Vagina (tissue), 2 donors: ENCODE results near the gene IGFBP2. TPM values are rescaled to one million over a fixed set of nuclear protein-coding genes. Genes with fewer than 3 reads are reported as not detected.
A peak's percentile ranks its signal among the peaks of the same experiment; 100 is the strongest.

Experiments
- DNase-seq, 2 donors: peaks; one replicate each; pipeline ENCODE4 v3.0.0-alpha.2; 2017; ENCODE audit errors: extremely low spot score in 2 of 2
- H3K27ac ChIP-seq: fragments of 200-600 bp; sonication (generic); one replicate; pipeline ENCODE4 v1.5.1; 2019
- H3K27me3 ChIP-seq: fragments of 200-600 bp; sonication (generic); one replicate; pipeline ENCODE4 v1.5.1; 2019
- H3K36me3 ChIP-seq, 2 donors: fragments of 200-600 bp; sonication (generic); one replicate each; pipeline ENCODE4 v1.5.1; 2017 to 2019
- H3K4me1 ChIP-seq: fragments of 200-600 bp; sonication (generic); one replicate; pipeline ENCODE4 v1.5.1; 2019
- H3K4me3 ChIP-seq, 2 donors: fragments of 200-600 bp; sonication (generic); 1 replicate in 1 of 2; 2 replicates in 1 of 2; pipeline ENCODE4 v1.5.1; 2016 to 2019
- H3K9me3 ChIP-seq: fragments of 200-600 bp; sonication (generic); one replicate; pipeline ENCODE4 v1.5.1; 2019
- CTCF ChIP-seq, 3 experiments: fragments of 450-650 bp in 2 of 3; fragments of 200-600 bp in 1 of 3; sonication (generic) in 1 of 3; IDR thresholded peaks; one replicate each; pipeline ENCODE4 v1.5.1; 2017 to 2019; ENCODE audit warnings: antibody characterized with exemption in 3 of 3, mild to moderate bottlenecking in 2 of 3, moderate library complexity in 2 of 3
- POLR2A ChIP-seq, 2 donors: fragments of 450-650 bp; IDR thresholded peaks; one replicate each; pipeline ENCODE4 v1.6.1; 2017; ENCODE audit warnings: antibody characterized with exemption in 2 of 2, mild to moderate bottlenecking in 2 of 2, moderate library complexity in 2 of 2
- POLR2AphosphoS5 ChIP-seq, 2 donors: sonication (generic); formaldehyde crosslinking; IDR thresholded peaks; one replicate each; pipeline ENCODE4 v1.9.0; 2017; ENCODE audit warnings: antibody characterized with exemption in 2 of 2, mild to moderate bottlenecking in 2 of 2, low read depth in 1 of 2; ENCODE audit not compliant: insufficient read depth in 1 of 2
- intact Hi-C: fragments of 100-400 bp; cut with DNase I; formaldehyde crosslinking; loops from one replicate; pipeline ENCODE4 v1.15.1; 2023
- total RNA-seq: library from RNA; depleted of rRNA; stranded (reverse); fragments of >200 nt; gene quantifications from one replicate; pipeline ENCODE4 v1.2.3, GENCODE V29; 2016

Gene IGFBP2
- total RNA-seq, 1 donor from 2014 or later = 82.7 TPM

- intact Hi-C loops = no loop called here
- Histone ChIP-seq H3K4me1 (peaks cover 29% of the 10 kb centered on the region), H3K9me3 (no peaks in the 10 kb centered on the region), H3K4me3 (no peak overlapping the region), H3K36me3 (peaks cover 4 to 53% of the 10 kb centered on the region in 2 donors), H3K27me3 (no peaks in the 10 kb centered on the region), H3K27ac (peak overlapping the region; percentile 90)
- TF ChIP-seq POLR2AphosphoS5 (IDR thresholded peaks at IDR 0.05; ENCODE audit: insufficient read depth in 1 of 2, low read depth in 1 of 2) (no peak), POLR2A (IDR thresholded peaks at IDR 0.05) (no peak)
- no peak for DNase-seq
Observed at GRCh38 chr2:216678813-216679657, 45.8 kb downstream of the IGFBP2 start.

GRCh38 chr2:216679658-216680024 is 46.4 kb downstream of the IGFBP2 start:
- intact Hi-C loops = loop anchor here (10.0 kb wide), 1 partner anchor 675 kb away; no protein-coding TSS in a partner anchor
- no peak for TF ChIP-seq CTCF (IDR thresholded peaks at IDR 0.05)
- TF ChIP-seq POLR2A (IDR thresholded peaks at IDR 0.05) = no peak
- peak in 1 of 2 donors; percentile 22 for TF ChIP-seq POLR2AphosphoS5 (IDR thresholded peaks at IDR 0.05; ENCODE audit: insufficient read depth in 1 of 2, low read depth in 1 of 2)
- peaks cover 35% of the 10 kb centered on the region for H3K4me1 ChIP-seq
- H3K4me3 ChIP-seq = no peak overlapping the region
- peak overlapping the region; percentile 90 for H3K27ac ChIP-seq
- no peaks in the 10 kb centered on the region for H3K9me3 ChIP-seq
- DNase-seq = no peak
- H3K36me3 ChIP-seq = peaks cover 4 to 48% of the 10 kb centered on the region in 2 donors
- no peaks in the 10 kb centered on the region for H3K27me3 ChIP-seq

GRCh38 chr2:216680951-216681629 is 47.9 kb downstream of the IGFBP2 start:
- no peak for DNase-seq
- Histone ChIP-seq H3K9me3 (no peaks in the 10 kb centered on the region), H3K4me3 (no peak overlapping the region), H3K4me1 (peaks cover 49% of the 10 kb centered on the region), H3K36me3 (peaks cover 4 to 43% of the 10 kb centered on the region in 2 donors), H3K27ac (peak overlapping the region; percentile 90), H3K27me3 (no peaks in the 10 kb centered on the region)
- intact Hi-C loops = loop anchor here (1.0 to 10.0 kb wide), 2 partner anchors 674 to 1031 kb away; no protein-coding TSS in a partner anchor
- TF ChIP-seq CTCF (IDR thresholded peaks at IDR 0.05) = no peak
- TF ChIP-seq POLR2A (IDR thresholded peaks at IDR 0.05) = no peak
- peak in 1 of 2 donors; percentile 17 for TF ChIP-seq POLR2AphosphoS5 (IDR thresholded peaks at IDR 0.05; ENCODE audit: insufficient read depth in 1 of 2, low read depth in 1 of 2)

- Histone ChIP-seq H3K4me1 (peaks cover 55% of the 10 kb centered on the region), H3K9me3 (no peaks in the 10 kb centered on the region), H3K27me3 (no peaks in the 10 kb centered on the region), H3K36me3 (peaks cover 4 to 39% of the 10 kb centered on the region in 2 donors), H3K4me3 (no peak overlapping the region), H3K27ac (peak overlapping the region; percentile 90)
- no peak for DNase-seq
- intact Hi-C loops = loop anchor here (1.0 to 10.0 kb wide), 2 partner anchors 673 to 1031 kb away; no protein-coding TSS in a partner anchor
- TF ChIP-seq POLR2AphosphoS5 (IDR thresholded peaks at IDR 0.05; ENCODE audit: insufficient read depth in 1 of 2, low read depth in 1 of 2) = no peak
- no peak for TF ChIP-seq POLR2A (IDR thresholded peaks at IDR 0.05)
- no peak for TF ChIP-seq CTCF (IDR thresholded peaks at IDR 0.05)
Observed at GRCh38 chr2:216681683-216682082, 48.5 kb downstream of the IGFBP2 start.

GRCh38 chr2:216683846-216684245 is 50.6 kb downstream of the IGFBP2 start:
- Histone ChIP-seq H3K4me1 (peaks cover 77% of the 10 kb centered on the region), H3K27ac (peak overlapping the region; percentile 90), H3K27me3 (no peaks in the 10 kb centered on the region), H3K4me3 (no peak overlapping the region), H3K36me3 (peaks cover 0 to 35% of the 10 kb centered on the region in 2 donors), H3K9me3 (no peaks in the 10 kb centered on the region)
- TF ChIP-seq POLR2A (IDR thresholded peaks at IDR 0.05) (no peak), CTCF (IDR thresholded peaks at IDR 0.05) (no peak), POLR2AphosphoS5 (IDR thresholded peaks at IDR 0.05; ENCODE audit: insufficient read depth in 1 of 2, low read depth in 1 of 2) (peak; percentile 58 to 94)
- peak in 1 of 2 donors; percentile 98 for DNase-seq
- intact Hi-C loops = loop anchor here (1.0 to 10.0 kb wide), 2 partner anchors 671 to 1030 kb away; no protein-coding TSS in a partner anchor
